ENCODE data around the gene CPB1. TPM values are rescaled to one million over a fixed set of nuclear protein-coding genes. Genes with fewer than 3 reads are reported as not detected.
"Not testable (repeated sequence)": the region's sequence is repeated elsewhere in the genome, so short reads cannot be mapped to it uniquely, and the experiment has no call there.

CPB1 gene
- total RNA-seq (2014; rRNA removed; shearing (Covaris generic)) = not detected in 2 replicates
- polyA plus RNA-seq (2014; cell fraction: nucleus; rRNA removed) = not detected in 2 replicates

GRCh38 chr3:148827585-148827984 is at the start of gene CPB1:
Gene CPB1 (plus strand): TSS chr3:148827811. CDS start chr3:148827824, 13 bp downstream.
- DNase-seq (ENCODE audit: extremely low read depth, low read depth) = no peak

GRCh38 chr3:148778926-148779325 is 48.7 kb upstream of the CPB1 start:
- DNase-seq (ENCODE audit: extremely low read depth, low read depth) = no peak

- DNase-seq (ENCODE audit: extremely low read depth, low read depth) = not testable (repeated sequence)
Measured at GRCh38 chr3:148785026-148785425, 42.6 kb upstream of the CPB1 start.

DNA sequence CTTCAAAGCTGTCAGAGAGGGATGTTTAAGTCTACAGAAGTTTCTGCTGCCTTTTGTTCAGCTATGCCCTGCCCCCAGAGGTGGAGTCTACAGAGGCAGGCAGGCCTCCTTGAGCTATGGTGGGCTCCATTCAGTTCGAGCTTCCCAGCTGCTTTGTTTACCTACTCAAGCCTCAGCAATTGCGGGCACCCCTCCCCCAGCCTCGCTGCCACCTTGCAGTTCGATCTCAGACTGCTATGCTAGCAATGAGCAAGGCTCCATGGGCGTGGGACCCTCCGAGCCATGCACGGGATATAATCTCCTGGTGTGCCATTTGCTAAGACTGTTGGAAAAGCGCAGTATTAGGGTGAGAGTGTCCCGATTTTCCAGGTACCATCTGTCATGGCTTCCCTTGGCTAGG is 41.5 kb upstream of the CPB1 start:
- not testable (repeated sequence) for DNase-seq (ENCODE audit: extremely low read depth, low read depth)

- DNase-seq (ENCODE audit: extremely low read depth, low read depth) = no peak
Measured at GRCh38 chr3:148789146-148789545, 38.5 kb upstream of the CPB1 start.

- no peak for DNase-seq (ENCODE audit: extremely low read depth, low read depth)
Measured at GRCh38 chr3:148789906-148790305, 37.7 kb upstream of the CPB1 start.

GRCh38 chr3:148790370-148790769 is 37.2 kb upstream of the CPB1 start:
- no peak for DNase-seq (ENCODE audit: extremely low read depth, low read depth)

- no peak for DNase-seq (ENCODE audit: extremely low read depth, low read depth)
Measured at GRCh38 chr3:148790851-148791735, 36.5 kb upstream of the CPB1 start.

DNA sequence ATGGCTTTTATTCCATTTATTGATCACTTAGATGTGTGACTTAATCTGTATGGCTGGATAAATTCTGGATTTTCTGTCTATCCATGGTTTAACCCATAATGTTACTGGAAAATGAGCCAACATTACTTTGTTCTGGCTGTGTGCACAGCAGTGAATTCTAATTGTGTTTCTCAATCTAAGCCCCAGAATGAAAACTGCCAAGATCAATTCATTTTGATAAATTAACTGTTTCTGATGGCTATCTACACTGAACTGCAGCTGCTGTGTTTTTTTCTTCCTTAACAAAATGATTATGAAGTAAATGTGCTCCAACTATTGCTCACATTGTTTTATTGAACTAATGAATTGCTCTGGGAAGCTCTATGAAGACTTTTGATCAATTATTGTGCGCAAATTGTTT is 35.7 kb upstream of the CPB1 start:
- no peak for DNase-seq (ENCODE audit: extremely low read depth, low read depth)

GRCh38 chr3:148792516-148792915 is 35.1 kb upstream of the CPB1 start:
- no peak for DNase-seq (ENCODE audit: extremely low read depth, low read depth)

- DNase-seq (ENCODE audit: extremely low read depth, low read depth) = no peak
Measured at GRCh38 chr3:148796799-148797198, 30.8 kb upstream of the CPB1 start.

GRCh38 chr3:148797795-148798194 is 29.8 kb upstream of the CPB1 start:
- DNase-seq (ENCODE audit: extremely low read depth, low read depth) = no peak

DNA sequence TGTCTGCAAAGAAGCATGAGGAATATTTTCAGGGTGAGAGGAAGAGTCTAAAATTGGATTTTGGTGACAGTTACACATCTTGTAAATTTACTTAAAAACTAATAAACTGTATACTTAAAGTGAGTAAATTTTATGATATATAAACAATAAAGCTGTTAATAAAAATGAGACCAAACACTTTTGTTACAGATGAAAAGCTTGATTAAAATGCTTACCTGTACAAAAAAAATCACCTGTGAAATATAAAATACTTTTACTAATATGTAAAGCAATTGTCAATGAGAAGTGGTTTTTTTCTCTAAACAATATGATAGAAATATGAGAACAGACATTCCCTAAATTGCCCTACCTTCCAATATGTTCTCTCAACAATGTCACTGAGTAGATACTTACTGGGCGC is 27.2 kb upstream of the CPB1 start:
- no peak for DNase-seq (ENCODE audit: extremely low read depth, low read depth)

DNA sequence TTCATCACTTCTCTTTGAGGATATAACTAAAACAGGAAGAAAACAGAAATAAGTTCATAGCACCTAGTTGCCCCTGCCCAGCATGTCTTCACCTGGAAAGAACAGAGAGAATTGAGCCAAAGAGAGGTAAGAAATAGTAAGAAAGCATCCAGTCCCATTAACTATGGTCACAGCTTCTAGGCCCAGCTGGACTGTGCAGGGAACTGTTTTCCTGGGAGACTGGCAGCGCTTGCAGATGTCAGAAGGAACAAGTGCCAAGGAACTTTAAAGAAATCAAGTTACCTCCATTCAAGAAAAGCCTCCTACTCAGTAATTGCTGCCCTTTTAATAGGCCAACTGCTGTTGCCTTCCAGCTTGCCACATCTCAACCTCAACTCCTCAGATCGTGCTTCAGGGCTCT is 17.8 kb upstream of the CPB1 start:
- no peak for DNase-seq (ENCODE audit: extremely low read depth, low read depth)

DNA sequence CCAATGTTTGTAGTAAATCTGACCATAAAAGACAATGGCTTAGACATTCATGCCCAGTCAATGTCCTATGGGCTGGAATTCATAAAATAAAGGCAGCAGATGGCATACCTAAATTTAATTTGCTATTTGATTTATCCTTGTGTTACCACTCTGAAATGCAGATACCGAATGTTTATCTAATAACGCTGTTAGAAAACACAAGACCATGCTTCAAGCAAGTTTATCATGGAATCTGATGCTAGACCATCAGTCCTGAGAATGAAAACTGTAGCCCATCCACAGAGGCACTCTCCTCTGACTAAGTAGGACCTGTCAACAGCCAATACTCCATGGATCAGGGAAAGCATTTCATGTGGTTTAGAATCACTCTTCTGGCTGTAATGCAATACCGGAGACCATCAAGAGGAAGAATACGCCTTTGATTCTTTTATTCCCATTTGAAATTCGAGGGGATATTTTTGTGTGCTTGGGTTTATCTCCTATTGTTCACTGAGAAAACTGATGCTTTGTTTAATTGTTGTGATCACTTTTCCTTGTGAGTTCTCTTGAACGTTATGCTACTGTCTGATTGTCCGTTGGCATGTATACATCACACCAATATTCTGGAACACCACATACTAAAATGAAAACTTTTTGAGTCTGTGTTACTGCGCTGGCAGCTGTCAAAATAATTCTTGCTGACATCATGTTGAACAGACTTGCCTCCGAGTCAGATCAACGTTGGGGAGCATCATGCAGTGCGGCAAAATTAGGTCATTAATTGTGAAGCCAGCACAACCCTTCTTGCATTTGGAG is 12.1 kb upstream of the CPB1 start:
- no peak for DNase-seq (ENCODE audit: extremely low read depth, low read depth)

DNA sequence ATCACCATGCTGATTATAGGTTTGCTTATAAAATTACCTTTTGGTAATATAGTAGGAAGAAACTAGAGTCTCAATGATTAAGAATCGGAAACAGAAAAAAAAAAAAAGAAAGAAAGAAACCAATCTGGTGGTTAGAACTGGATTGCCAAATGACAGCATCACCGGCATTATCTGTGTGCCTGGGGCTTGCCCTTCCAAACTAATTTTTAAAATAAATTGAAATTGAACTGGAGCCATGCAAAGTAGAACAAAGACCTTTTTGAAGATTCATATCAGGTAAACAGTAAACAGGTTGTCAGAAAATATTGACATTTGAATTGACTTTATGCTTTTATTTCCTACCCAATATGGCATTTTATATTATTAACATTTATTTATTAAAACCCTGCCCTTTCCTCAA is 11.2 kb upstream of the CPB1 start:
- DNase-seq (ENCODE audit: extremely low read depth, low read depth) = no peak

- no peak for DNase-seq (ENCODE audit: extremely low read depth, low read depth)
Measured at GRCh38 chr3:148816981-148817525, 10.6 kb upstream of the CPB1 start.

DNA sequence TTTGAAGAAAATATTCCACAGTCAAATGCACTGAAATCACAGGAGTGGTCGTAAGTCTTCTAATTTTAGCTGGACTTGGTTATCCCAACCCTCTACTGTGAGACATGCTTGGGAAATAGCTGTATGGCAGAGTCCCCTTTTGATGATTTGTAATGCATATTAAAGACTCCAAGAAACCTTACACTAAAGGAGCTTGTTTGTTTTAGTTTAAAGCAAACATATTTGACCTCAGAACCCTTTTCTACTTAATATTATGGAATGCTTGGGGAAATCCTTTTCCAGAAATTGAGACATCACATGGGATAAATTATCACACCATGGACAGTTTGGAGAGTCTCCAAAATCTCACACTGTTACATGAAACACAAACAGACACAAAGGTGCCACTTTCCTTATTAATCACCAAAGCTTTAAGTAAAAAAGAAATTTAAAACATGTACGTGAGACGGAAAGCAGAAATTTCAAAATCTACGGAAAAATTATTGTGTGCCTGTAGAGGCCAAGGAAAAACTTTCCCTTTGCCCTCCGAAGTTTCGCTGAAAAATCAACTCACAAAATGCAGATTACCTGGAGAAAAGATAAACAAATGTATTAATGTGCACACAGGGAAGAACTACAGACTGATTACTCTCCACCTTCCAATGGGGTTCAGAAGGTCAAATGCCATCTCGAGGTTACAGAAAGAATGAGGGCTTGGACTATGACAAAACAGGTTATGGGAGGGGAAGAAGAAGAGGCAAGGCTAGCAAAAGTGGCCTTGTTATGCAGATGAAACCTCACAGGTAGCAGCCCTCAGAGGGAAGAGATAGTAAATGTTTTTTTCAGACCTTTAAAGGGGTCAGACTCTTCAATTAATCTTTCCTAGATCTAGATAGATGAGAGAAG is 7.0 kb upstream of the CPB1 start:
- no peak for DNase-seq (ENCODE audit: extremely low read depth, low read depth)

DNA sequence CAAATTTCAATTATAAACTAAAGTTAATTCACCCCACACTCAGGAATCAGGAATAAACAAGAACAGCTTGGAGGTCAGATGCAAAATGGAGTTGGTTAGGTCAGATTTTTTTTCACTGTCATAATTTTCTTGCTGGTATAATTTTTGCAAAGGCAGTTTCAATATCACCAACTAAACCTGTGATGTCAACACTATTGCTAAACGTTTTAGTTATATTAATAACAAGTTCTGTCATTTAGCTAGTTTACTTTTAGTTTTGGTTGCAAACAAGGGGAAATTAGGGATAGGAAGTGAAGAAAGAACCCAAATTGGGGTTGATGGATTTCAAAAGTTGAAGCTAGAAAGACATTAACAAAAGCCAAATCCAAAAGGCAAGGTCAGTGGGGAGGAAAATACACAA is 4.6 kb upstream of the CPB1 start:
- DNase-seq (ENCODE audit: extremely low read depth, low read depth) = no peak

DNA sequence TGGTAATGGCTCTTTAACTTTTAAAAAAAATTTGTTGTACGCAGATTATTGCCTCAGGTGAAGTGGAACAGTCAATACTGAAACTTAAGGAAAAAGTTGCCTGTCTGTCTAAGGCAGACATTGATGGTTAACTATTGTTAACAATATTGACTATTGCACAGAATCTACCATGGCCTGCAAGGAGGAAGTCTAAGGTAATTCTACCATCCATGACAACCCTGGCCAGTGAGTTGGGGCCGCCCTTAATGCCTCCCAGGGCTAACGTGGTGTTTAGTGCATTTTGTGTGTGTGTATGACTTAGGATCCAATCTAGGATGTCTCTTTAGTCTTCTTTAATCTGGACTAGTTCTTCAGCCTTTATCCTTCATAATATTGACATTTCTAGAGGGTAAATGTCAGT is 2.1 kb upstream of the CPB1 start:
- no peak for DNase-seq (ENCODE audit: extremely low read depth, low read depth)

Data from NCI-H460 (cell line).